Activated CD4-positive, alpha-beta T cell treated with anti-CD3 and anti-CD28 coated beads for 24 hours (primary cell): ENCODE data around the gene RPS27.
"Not testable (repeated sequence)": the region's sequence is repeated elsewhere in the genome, so short reads cannot be mapped to it uniquely, and the experiment has no call there.

Experiments used
- DNase-seq, 2 donors: peaks; one replicate each; pipeline ENCODE4 v3.0.0-alpha.2; 2020; ENCODE audit warnings: low read depth in 2 of 2

RPS27 gene

GRCh38 chr1:153985941-153986761 is 4.4 kb upstream of the RPS27 start, which contains the start of gene RAB13:
Gene RAB13, minus strand, starts transcription at chr1:153986339. Its CDS starts 103 bp downstream, at chr1:153986236.
- no peak for DNase-seq

- no peak for DNase-seq
These were observed 2.9 kb upstream of the RPS27 start for GRCh38 chr1:153987621-153988020.

- DNase-seq = no peak
These were observed 629 bp downstream of the RPS27 start for GRCh38 chr1:153991151-153991630.

GRCh38 chr1:153991806-153992205 is 1.2 kb downstream of the RPS27 start:
- DNase-seq = no peak

GRCh38 chr1:153995202-153995601 is 4.6 kb downstream of the RPS27 start:
- no peak for DNase-seq

- DNase-seq = no peak
These were observed 5.1 kb downstream of the RPS27 start for GRCh38 chr1:153995640-153996039.

- DNase-seq = not testable (repeated sequence)
These were observed 6.3 kb downstream of the RPS27 start for GRCh38 chr1:153996882-153997281.

- no peak for DNase-seq
These were observed 9.9 kb downstream of the RPS27 start for GRCh38 chr1:154000420-154000819.

- DNase-seq = no peak
These were observed 15.6 kb downstream of the RPS27 start for GRCh38 chr1:154006136-154006535.

GRCh38 chr1:154012129-154012528 is 21.6 kb downstream of the RPS27 start:
- DNase-seq = no peak

GRCh38 chr1:154012543-154012942 is 22.0 kb downstream of the RPS27 start:
- not testable (repeated sequence) for DNase-seq

- no peak for DNase-seq
These were observed 23.8 kb downstream of the RPS27 start for GRCh38 chr1:154014154-154014907.

- no peak for DNase-seq
These were observed 28.7 kb downstream of the RPS27 start for GRCh38 chr1:154019269-154019668.

- no peak for DNase-seq
These were observed 29.4 kb downstream of the RPS27 start for GRCh38 chr1:154019940-154020339.

GRCh38 chr1:154033697-154034096 is 43.1 kb downstream of the RPS27 start:
- DNase-seq = not testable (repeated sequence)
